ENCODE measurements around the gene PEPD.

DNA sequence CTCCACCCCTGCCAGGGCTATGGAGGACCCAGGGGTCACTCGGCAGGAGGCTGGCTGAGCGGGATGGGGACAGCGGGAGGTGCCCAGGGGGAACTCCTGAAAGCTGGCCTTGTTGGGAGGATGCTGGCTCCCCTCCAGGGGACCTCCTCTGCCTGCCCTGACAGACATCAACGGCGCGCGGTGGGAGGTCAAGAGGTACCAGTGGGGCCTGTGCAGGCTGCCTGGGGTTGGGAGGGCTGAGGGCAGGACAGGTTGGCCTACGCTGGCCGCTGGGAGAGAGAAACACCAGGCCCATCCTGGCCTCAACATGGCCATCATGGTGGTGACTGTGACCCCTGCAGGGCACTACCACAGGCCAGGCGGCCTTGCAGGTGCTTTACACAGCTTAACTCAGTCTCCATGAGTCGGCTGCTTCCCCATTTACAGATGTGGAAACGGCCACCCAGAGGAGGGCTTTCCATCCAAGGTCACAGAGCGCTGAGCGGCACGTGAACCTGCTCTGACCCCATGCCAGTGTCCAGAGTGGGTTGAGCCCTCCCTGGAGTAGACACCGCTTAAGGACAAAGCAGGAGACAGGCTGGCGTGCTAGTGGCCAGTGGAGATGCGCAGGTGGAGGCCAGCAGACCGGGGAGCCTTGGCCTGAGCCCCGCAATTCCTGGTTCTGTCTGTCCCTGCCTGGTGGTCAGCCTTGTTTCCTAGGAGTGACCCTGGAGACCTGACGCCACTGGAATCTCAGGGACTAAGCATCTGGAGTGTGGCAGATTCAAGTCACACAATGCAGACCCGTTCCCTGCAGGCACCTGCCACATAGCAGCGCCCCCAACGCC is 120.5 kb downstream of the PEPD start:
- TF ChIP-seq, protein P1, sequence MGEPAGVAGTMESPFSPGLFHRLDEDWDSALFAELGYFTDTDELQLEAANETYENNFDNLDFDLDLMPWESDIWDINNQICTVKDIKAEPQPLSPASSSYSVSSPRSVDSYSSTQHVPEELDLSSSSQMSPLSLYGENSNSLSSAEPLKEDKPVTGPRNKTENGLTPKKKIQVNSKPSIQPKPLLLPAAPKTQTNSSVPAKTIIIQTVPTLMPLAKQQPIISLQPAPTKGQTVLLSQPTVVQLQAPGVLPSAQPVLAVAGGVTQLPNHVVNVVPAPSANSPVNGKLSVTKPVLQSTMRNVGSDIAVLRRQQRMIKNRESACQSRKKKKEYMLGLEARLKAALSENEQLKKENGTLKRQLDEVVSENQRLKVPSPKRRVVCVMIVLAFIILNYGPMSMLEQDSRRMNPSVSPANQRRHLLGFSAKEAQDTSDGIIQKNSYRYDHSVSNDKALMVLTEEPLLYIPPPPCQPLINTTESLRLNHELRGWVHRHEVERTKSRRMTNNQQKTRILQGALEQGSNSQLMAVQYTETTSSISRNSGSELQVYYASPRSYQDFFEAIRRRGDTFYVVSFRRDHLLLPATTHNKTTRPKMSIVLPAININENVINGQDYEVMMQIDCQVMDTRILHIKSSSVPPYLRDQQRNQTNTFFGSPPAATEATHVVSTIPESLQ (CRISPR knock-in tag; IDR thresholded peaks at IDR 0.05) = no peak
- TF ChIP-seq MAX (CRISPR knock-in tag; IDR thresholded peaks at IDR 0.05) = no peak
- TF ChIP-seq CTCF (IDR thresholded peaks at IDR 0.05) = no peak
- TF ChIP-seq, protein P2, sequence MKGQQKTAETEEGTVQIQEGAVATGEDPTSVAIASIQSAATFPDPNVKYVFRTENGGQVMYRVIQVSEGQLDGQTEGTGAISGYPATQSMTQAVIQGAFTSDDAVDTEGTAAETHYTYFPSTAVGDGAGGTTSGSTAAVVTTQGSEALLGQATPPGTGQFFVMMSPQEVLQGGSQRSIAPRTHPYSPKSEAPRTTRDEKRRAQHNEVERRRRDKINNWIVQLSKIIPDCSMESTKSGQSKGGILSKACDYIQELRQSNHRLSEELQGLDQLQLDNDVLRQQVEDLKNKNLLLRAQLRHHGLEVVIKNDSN (CRISPR knock-in tag; IDR thresholded peaks at IDR 0.05) = no peak
- no peak for TF ChIP-seq TEAD4 (CRISPR knock-in tag; IDR thresholded peaks at IDR 0.05)
- TF ChIP-seq CBFB (CRISPR knock-in tag; IDR thresholded peaks at IDR 0.05; ENCODE audit: low read depth) = no peak
- TF ChIP-seq PRDM15 (CRISPR knock-in tag; IDR thresholded peaks at IDR 0.05) = no peak

All from WTC11 (cell line).